Brain microvascular endothelial cell (primary cell): ENCODE measurements around the gene TNFRSF1A.

Experiments used
- DNase-seq: peaks from one replicate; pipeline ENCODE4 v3.0.0-alpha.2; 2020
- H3K27ac ChIP-seq: fragments of 250-450 bp; sonication (Bioruptor Pico); 2 replicates; pipeline ENCODE4 v1.5.1; 2020; ENCODE audit warnings: mild to moderate bottlenecking, moderate library complexity
- H3K27me3 ChIP-seq: fragments of 250-450 bp; sonication (Bioruptor Pico); replicated peaks from 2 replicates; pipeline ENCODE4 v1.5.1; 2020; ENCODE audit warnings: mild to moderate bottlenecking
- H3K36me3 ChIP-seq: fragments of 250-450 bp; sonication (Bioruptor Pico); replicated peaks from 2 replicates; pipeline ENCODE4 v1.5.1; 2020; ENCODE audit warnings: mild to moderate bottlenecking
- H3K4me3 ChIP-seq: 2 replicates; pipeline ENCODE4 v1.5.1; 2011; ENCODE audit warnings: low read depth, mild to moderate bottlenecking, control low read depth, low read length, moderate library complexity
- CTCF ChIP-seq: IDR thresholded peaks from 2 replicates; pipeline ENCODE4 v1.5.1; 2011; ENCODE audit warnings: low read depth, mild to moderate bottlenecking, moderate library complexity, low read length, control low read depth, inconsistent platforms; ENCODE audit errors: missing control alignments
- in situ Hi-C: cut with HindIII; loops from 2 replicates; pipeline ENCODE4 v1.10.0; 2017; ENCODE audit warnings: low sequenced_read_pairs, low pct_ligation_motif_present

TNFRSF1A gene

DNA sequence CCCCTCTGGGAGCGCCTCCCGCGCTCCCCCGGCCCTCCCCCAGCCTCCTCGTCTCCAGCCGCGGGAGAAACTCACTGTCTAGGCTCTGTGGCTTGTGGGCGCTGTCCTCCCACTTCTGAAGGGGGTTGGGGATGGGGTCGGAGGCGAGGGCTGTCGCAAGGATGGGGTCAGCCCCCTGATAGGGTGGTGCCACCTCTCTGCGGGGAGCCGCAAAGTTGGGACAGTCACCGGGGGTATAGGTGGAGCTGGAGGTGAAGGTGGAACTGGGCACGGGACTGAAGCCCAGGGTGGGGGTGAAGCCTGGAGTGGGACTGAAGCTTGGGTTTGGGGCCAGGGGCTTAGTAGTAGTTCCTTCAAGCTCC lies 12.2 kb downstream of the TNFRSF1A start:
- no peaks in the 10 kb centered on the region for H3K27me3 ChIP-seq
- no peak for TF ChIP-seq CTCF
- no peak for DNase-seq
- H3K27ac ChIP-seq: no peak overlapping the region
- peaks cover 71% of the 10 kb centered on the region for H3K36me3 ChIP-seq
- in situ Hi-C loops: no loop called here
- no peak overlapping the region for H3K4me3 ChIP-seq

DNA sequence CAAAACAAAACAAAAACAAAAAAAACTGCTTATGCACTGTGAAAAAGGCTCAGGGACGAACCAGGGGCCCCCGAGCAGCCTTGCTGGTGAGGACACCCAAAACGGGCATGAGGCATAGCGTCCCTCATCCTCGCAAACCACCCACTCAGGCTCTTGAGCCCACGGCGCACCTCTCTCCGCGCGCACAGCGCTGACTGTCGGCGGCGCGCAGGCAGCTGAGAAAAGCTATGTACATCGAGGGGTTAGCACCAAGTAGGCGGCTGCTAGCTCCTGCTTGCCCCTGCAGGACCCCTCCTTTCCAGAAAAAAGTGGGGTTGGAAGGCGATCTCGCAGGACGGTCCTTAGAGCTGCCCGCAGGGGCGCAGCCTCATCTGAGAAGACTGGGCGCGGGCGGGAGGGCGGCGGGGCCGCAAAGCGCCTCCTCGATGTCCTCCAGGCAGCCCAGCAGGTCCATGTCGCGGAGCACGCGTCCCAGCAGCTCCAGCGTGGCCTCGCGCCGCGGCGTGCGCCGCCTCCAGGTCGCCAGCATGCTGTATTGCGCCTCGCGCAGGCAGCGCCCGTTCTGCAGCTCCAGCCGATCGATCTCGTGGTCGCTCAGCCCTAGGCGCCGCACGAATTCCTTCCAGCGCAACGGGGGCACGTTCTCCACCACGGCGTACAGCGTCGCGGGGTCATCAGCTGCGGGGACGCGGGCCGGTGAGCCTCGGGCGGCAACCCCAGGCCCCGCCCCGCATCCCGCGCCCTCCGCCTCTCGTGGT lies 12.8 kb downstream of the TNFRSF1A start:
- no peak for TF ChIP-seq CTCF
- no peak for DNase-seq
- H3K4me3 ChIP-seq: no peak overlapping the region
- H3K36me3 ChIP-seq: peaks cover 66% of the 10 kb centered on the region
- in situ Hi-C loops: no loop called here
- no peaks in the 10 kb centered on the region for H3K27me3 ChIP-seq
- no peak overlapping the region for H3K27ac ChIP-seq

DNA sequence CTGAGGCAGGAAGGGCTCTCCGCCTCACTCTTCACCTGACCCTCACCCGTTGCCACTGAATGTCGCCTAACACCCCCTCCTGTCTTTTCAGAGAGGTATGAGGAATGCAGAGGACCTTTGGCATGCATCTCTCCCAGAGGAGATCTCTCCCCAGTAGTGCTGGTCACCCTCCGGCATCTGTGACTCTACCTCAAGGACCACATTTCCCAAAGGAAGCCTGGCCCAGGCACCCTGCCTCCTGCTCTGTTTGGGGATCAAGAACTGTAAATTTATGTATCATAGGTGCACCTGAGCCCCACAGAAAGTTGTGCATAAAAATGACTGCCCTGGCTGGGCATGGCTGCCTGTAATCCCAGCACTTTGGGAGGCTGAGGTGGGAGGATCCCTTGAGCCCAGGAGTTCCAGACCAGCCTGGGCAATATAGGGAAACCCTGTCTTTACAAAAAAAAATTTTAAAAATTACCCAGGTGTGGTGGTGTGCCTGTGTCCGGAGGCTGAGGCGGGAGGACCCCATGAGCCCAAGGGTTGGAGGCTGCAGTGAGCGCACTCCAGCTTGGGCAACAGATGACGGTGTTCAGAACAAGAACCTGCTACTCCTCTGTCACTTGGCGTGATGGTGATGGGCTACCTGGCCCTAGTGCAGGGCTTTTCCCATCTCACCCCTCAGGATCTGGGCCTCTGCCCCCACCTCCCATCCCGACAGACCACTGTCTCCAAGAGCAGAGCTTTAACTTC lies 13.7 kb downstream of the TNFRSF1A start:
- in situ Hi-C loops: no loop called here
- TF ChIP-seq CTCF: no peak
- Histone ChIP-seq H3K27ac (no peak overlapping the region), H3K36me3 (peaks cover 57% of the 10 kb centered on the region), H3K27me3 (no peaks in the 10 kb centered on the region), H3K4me3 (no peak overlapping the region)
- DNase-seq: no peak

DNA sequence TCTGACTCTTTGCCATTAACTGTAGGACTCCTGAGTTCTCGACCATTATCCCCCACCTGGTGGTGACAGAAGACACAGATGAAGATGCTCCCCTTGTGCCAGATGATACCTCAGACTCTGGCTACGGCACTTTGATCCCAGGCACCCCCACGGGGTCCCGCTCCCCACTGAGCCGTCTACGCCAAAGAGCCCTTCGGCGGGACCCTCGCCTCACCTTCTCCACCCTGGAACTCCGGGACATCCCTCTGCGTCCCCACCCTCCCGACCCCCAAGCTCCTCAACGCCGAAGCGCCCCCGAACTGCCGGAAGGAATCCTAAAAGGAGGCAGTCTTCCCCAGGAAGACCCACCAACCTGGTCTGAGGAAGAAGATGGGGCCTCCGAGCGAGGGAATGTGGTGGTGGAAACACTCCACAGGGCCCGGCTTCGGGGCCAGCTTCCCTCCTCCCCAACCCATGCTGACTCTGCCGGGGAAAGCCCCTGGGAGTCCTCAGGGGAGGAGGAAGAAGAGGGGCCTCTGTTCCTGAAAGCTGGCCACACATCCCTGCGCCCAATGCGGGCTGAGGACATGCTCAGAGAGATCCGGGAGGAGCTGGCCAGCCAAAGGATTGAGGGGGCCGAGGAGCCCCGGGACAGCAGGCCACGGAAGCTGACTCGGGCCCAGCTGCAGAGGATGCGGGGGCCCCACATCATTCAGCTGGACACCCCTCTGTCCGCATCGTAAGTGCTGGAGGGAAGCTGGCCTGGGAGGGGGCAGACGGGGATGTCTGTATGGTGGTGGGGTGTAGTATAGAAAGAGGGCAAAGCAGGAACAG lies 14.4 kb downstream of the TNFRSF1A start:
- DNase-seq: no peak
- TF ChIP-seq CTCF: no peak
- Histone ChIP-seq H3K27me3 (no peaks in the 10 kb centered on the region), H3K4me3 (no peak overlapping the region), H3K27ac (no peak overlapping the region), H3K36me3 (peaks cover 51% of the 10 kb centered on the region)
- in situ Hi-C loops: no loop called here

DNA sequence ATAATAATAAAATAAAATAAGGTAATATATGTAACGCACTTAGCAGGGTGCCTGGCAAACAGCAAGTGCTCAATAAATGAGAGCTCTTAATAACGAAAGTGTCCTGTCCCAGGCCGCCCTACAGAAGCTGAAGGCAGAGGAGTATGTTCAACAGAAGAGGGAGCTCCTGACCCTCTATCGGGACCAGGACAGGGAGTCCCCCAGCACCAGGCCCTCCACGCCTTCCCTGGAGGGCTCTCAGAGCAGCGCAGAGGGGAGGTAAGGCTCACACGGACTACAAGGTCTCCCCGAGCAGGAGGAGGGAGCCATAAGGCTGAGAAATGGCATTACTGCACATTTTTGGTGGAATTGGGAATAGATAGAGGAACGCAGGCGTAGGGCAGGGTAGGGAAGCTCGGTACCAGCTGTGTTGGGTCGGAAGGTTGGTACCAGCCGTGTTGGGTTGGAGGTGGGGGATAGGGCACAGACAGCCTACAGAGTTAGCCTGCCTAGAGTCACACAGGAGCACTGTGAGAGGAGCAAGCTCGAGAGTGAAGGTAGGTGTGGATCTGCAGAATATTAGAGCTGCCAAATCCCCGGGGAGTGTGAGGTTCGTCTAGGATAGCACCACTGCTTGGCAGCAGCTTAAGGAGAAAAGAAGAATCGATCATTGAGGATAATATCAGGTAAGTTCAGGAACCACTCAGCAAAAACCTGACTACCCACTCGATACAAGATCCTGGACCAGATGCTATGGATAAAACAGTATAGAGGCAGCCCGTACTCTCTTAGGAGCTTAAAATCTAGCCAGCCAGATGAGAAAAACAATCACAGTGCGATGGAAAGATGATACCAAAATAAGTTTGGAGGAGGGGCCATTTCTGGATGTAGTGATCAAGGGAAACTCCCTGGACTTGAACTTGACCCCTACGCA lies 15.3 kb downstream of the TNFRSF1A start:
- in situ Hi-C loops: no loop called here
- DNase-seq: peak; percentile 44
- Histone ChIP-seq H3K27ac (no peak overlapping the region), H3K27me3 (no peaks in the 10 kb centered on the region), H3K4me3 (no peak overlapping the region), H3K36me3 (peaks cover 47% of the 10 kb centered on the region)
- TF ChIP-seq CTCF: peak; percentile 72
